NT2/D1 (cell line): ENCODE measurements around the gene TFAP2E.

ENCODE experiments used
- SUZ12 ChIP-seq: IDR thresholded peaks from 2 replicates; pipeline ENCODE4 v1.6.1; 2011; ENCODE audit not compliant: insufficient read length, insufficient read depth; ENCODE audit errors: extremely low read depth
- YY1 ChIP-seq: IDR thresholded peaks from 2 replicates; pipeline ENCODE4 v1.6.1; 2011; ENCODE audit not compliant: insufficient read length, insufficient read depth

DNA sequence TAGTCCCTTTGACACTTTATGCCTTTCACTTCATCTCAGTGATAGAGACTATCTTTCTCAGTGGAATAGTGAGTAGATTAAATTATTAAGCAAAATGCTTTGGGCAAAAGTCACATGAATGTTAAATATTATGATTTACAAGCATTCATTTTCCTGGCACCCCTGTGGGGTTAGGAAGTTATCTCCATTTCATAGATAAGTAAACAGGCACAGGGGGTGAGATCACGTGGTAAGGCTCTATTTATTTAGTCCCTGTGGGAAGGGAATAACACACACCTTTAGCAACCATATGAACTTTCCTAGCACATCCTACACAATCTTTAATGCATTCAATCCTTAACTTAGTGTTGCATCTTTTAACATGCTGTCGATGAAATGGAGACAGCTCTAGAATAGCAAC is 55.9 kb downstream of the TFAP2E start:
- TF ChIP-seq SUZ12, result no peak
- no peak for TF ChIP-seq YY1
